Stromal cell of bone marrow (primary cell): ENCODE results near the gene TMF1.

Experiments used
- DNase-seq: peaks from one replicate; pipeline ENCODE4 v3.0.0-alpha.2; 2012; ENCODE audit warnings: low read depth

The TMF1 gene

GRCh38 chr3:68972358-68972979 is 79.7 kb downstream of the TMF1 start:
- peak; percentile 15 for DNase-seq
